ENCODE measurements around the gene AKR1B1. TPM values are rescaled to one million over a fixed set of nuclear protein-coding genes. Genes with fewer than 3 reads are reported as not detected.

AKR1B1 gene
- polyA plus RNA-seq, 2 of the 4 experiments (the other 2 are of a cell fraction), result 1,636 to 6,205 TPM

DNA sequence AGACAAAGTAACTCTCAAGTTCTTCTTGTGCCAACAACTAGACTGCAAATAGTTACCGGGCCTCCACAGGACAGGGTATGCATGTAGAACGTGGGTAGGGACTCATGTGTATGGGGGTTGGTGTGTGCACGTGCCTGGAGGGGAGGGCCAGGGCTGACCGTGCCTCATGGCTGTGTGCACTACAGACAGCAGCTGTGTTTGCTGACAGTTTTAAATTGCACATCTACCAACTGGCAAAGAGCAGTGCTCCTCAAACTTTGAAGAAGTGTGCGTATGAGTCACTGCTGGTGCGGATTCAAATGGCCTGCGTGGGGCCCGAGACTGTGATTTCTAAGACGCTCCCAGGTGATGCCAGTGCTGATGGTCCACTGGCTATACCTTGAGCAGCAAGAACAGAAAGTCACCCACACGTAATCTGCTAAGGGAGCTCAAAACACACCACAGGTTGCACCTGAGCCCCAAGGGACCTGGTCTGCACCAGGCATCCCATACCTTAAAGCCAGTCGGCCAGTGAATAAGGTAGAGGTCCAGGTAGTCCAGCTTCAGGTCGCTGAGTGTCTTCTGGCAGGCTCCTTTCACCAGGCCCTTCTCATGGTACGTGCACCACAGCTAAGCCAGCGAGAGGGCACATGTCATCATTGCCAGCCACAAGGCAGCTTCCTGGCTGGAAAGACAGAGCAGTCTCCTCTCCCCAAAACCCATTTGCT, 8.5 kb downstream of the AKR1B1 start (continued):
- peak; percentile 32; the same call in 1 of the 2 replicates for TF ChIP-seq FOSL2 (IDR thresholded peaks at IDR 0.05)
- TF ChIP-seq FOSL2 (CRISPR knock-in tag; IDR thresholded peaks at IDR 0.05), result peak; percentile 64
- TF ChIP-seq, protein P1, sequence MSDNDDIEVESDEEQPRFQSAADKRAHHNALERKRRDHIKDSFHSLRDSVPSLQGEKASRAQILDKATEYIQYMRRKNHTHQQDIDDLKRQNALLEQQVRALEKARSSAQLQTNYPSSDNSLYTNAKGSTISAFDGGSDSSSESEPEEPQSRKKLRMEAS (IDR thresholded peaks at IDR 0.05), result peak; percentile 87
- TF ChIP-seq CBX2 (IDR thresholded peaks at IDR 0.05; ENCODE audit: borderline replicate concordance, low read depth), result no peak

GRCh38 chr7:134449680-134450079, 9.2 kb downstream of the AKR1B1 start:
- peak in 1 of 2 experiments; percentile 1; a peak in 1 of 6 replicates for ATAC-seq

GRCh38 chr7:134448356-134449229, 10.3 kb downstream of the AKR1B1 start:
- peak; percentile 94 to 97 for DNase-seq (ENCODE audit: low read depth in 1 of 2, low spot score in 1 of 2)
- 44% methylated on average over 11 of the region's 11 CpGs for WGBS (ENCODE audit: missing lambda C conversion rate)
- H3K4me1 ChIP-seq, result peaks cover 95% of the 10 kb centered on the region
- no peaks in the 10 kb centered on the region for H3K9me3 ChIP-seq
- ChIA-PET CTCF (interaction anchor here (0.9 to 27.7 kb wide), 18 partner anchors 9 to 423 kb away, joined by 3 to 486 read pairs (median 4); partner anchors contain the start of genes AKR1B1 and LRGUK), POLR2A (interaction anchor here (0.6 to 3.6 kb wide), 6 partner anchors 10 to 52 kb away, joined by 3 to 27 read pairs (median 4); partner anchors contain the start of gene AKR1B1)
- peak overlapping the region; percentile 94 to 95 for H3K27ac ChIP-seq
- H3K4me2 ChIP-seq, result peak overlapping the region; percentile 78
- H3K4me3 ChIP-seq, result no peak overlapping the region
- ATAC-seq, result peak; percentile 58 to 71
- FAIRE-seq, result peak; percentile 99
- TF ChIP-seq HOXA7 (CRISPR knock-in tag; IDR thresholded peaks at IDR 0.05) (peak; percentile 83), NPAS2 (CRISPR knock-in tag; IDR thresholded peaks at IDR 0.05; ENCODE audit: borderline replicate concordance) (no peak), PHF8 (IDR thresholded peaks at IDR 0.05; ENCODE audit: borderline replicate concordance, low read depth) (no peak), CEBPB (IDR thresholded peaks at IDR 0.05) (no peak), CBX2 (IDR thresholded peaks at IDR 0.05; ENCODE audit: borderline replicate concordance, low read depth) (no peak), HDAC2 (IDR thresholded peaks at IDR 0.05) (no peak), POLR2AphosphoS2 (conservative IDR thresholded peaks at IDR 0.05; ENCODE audit: low read length) (no peak; the same call in 1 of the 2 replicates), REST (IDR thresholded peaks at IDR 0.05) (no peak), RCOR1 (IDR thresholded peaks at IDR 0.05; ENCODE audit: low read depth, low read length) (no peak), MYC (IDR thresholded peaks at IDR 0.05; ENCODE audit: borderline replicate concordance, low read length) (no peak), CBX8 (IDR thresholded peaks at IDR 0.05) (no peak)
- TF ChIP-seq, protein P1 (IDR thresholded peaks at IDR 0.05), result peak; percentile 77

More at GRCh38 chr7:134449680-134450079, 9.2 kb downstream of the AKR1B1 start:
- Histone ChIP-seq H3K27ac (peak overlapping the region; percentile 94 to 95), H3K9me3 (no peaks in the 10 kb centered on the region), H3K4me2 (peak overlapping the region; percentile 78), H3K4me3 (no peak overlapping the region), H3K4me1 (peaks cover 100% of the 10 kb centered on the region)
- TF ChIP-seq NR3C1 (IDR thresholded peaks at IDR 0.05) (no peak), SMC3 (IDR thresholded peaks at IDR 0.05) (no peak), HOXB13 (CRISPR knock-in tag; IDR thresholded peaks at IDR 0.05; ENCODE audit: low read depth) (0 out of 2 replicates have a peak, but pooled peaks have one; percentile 16), CEBPB (IDR thresholded peaks at IDR 0.05) (no peak), CHD2 (IDR thresholded peaks at IDR 0.05; ENCODE audit: low read length, partially characterized antibody) (no peak), EHMT2 (IDR thresholded peaks at IDR 0.05; ENCODE audit: low read depth) (no peak), CBX2 (IDR thresholded peaks at IDR 0.05; ENCODE audit: borderline replicate concordance, low read depth) (no peak), FOSL2 (IDR thresholded peaks at IDR 0.05) (no peak), FOSL2 (CRISPR knock-in tag; IDR thresholded peaks at IDR 0.05) (peak; percentile 3; the same call in 1 of the 2 replicates), BHLHE40 (IDR thresholded peaks at IDR 0.05; ENCODE audit: low read depth, low read length) (no peak), USF2 (IDR thresholded peaks at IDR 0.05) (peak; percentile 69), HDAC2 (IDR thresholded peaks at IDR 0.05) (no peak)
- TF ChIP-seq, protein P2, sequence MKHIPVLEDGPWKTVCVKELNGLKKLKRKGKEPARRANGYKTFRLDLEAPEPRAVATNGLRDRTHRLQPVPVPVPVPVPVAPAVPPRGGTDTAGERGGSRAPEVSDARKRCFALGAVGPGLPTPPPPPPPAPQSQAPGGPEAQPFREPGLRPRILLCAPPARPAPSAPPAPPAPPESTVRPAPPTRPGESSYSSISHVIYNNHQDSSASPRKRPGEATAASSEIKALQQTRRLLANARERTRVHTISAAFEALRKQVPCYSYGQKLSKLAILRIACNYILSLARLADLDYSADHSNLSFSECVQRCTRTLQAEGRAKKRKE (CRISPR knock-in tag; IDR thresholded peaks at IDR 0.05; ENCODE audit: low read depth), result peak; percentile 51; the same call in 1 of the 2 replicates
- TF ChIP-seq, protein P3, sequence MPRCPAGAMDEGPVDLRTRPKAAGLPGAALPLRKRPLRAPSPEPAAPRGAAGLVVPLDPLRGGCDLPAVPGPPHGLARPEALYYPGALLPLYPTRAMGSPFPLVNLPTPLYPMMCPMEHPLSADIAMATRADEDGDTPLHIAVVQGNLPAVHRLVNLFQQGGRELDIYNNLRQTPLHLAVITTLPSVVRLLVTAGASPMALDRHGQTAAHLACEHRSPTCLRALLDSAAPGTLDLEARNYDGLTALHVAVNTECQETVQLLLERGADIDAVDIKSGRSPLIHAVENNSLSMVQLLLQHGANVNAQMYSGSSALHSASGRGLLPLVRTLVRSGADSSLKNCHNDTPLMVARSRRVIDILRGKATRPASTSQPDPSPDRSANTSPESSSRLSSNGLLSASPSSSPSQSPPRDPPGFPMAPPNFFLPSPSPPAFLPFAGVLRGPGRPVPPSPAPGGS (IDR thresholded peaks at IDR 0.05), result no peak
- TF ChIP-seq, protein P1 (IDR thresholded peaks at IDR 0.05), result no peak; the same call in 1 of the 2 replicates
- WGBS (ENCODE audit: missing lambda C conversion rate), result 68% methylated on average over 7 of the region's 7 CpGs
- CTCF ChIA-PET, result interaction anchor here (1.0 to 27.7 kb wide), 13 partner anchors 9 to 323 kb away, joined by 3 to 486 read pairs (median 6); partner anchors contain the start of genes AKR1B1 and LRGUK
- FAIRE-seq, result no peak
- POLR2A ChIA-PET, result interaction anchor here (0.6 to 3.6 kb wide), 3 partner anchors 9 to 134 kb away, joined by 3 to 27 read pairs (median 3); partner anchors contain the start of gene AKR1B1
- peak in 1 of 2 experiments; percentile 44 for DNase-seq (ENCODE audit: low read depth in 1 of 2, low spot score in 1 of 2)

Data from A549 (cell line).